Liver (tissue), 9 donors: Measurements from ENCODE around the gene PTCD1. TPM values are rescaled to one million over a fixed set of nuclear protein-coding genes. Genes with fewer than 3 reads are reported as not detected.

Experiments used
- DNase-seq: peaks from one replicate; pipeline ENCODE4 v3.0.0-alpha.2; 2017; ENCODE audit warnings: low spot score
- H3K27ac ChIP-seq, 2 donors: one replicate each; pipeline ENCODE4 v1.7.0; 2013; ENCODE audit warnings: inconsistent platforms in 2 of 2, low read length in 2 of 2, control low read depth in 1 of 2, low read depth in 1 of 2, mild to moderate bottlenecking in 1 of 2
- H3K27me3 ChIP-seq, 4 donors: one replicate each; pipeline versions ENCODE4 v1.6.1 to v1.7.0; 2013; ENCODE audit warnings: low read length in 3 of 4, inconsistent platforms in 1 of 4, mild to moderate bottlenecking in 1 of 4, moderate library complexity in 1 of 4; ENCODE audit not compliant: control insufficient read depth in 4 of 4, insufficient read depth in 4 of 4
- H3K36me3 ChIP-seq, 4 donors: one replicate each; pipeline versions ENCODE4 v1.6.1 to v1.7.0; 2013; ENCODE audit warnings: low read length in 3 of 4, mild to moderate bottlenecking in 3 of 4, low read depth in 1 of 4, moderate library complexity in 1 of 4; ENCODE audit not compliant: control insufficient read depth in 4 of 4, insufficient read depth in 3 of 4
- H3K4me1 ChIP-seq, 4 donors: one replicate each; pipeline versions ENCODE4 v1.6.1 to v1.7.0; 2013; ENCODE audit warnings: low read length in 3 of 4, mild to moderate bottlenecking in 3 of 4, moderate library complexity in 1 of 4; ENCODE audit not compliant: control insufficient read depth in 4 of 4, insufficient read depth in 4 of 4
- H3K4me3 ChIP-seq, 3 donors: one replicate each; pipeline versions ENCODE4 v1.6.1 to v1.7.0; 2013; ENCODE audit warnings: low read length in 3 of 3, control low read depth in 1 of 3, low read depth in 1 of 3, mild to moderate bottlenecking in 1 of 3
- H3K9ac ChIP-seq, 2 donors: one replicate each; pipeline ENCODE4 v1.7.0; 2013; ENCODE audit warnings: low read length in 2 of 2, mild to moderate bottlenecking in 2 of 2, moderate library complexity in 2 of 2, control low read depth in 1 of 2, low read depth in 1 of 2
- H3K9me3 ChIP-seq, 4 donors: one replicate each; pipeline versions ENCODE4 v1.6.1 to v1.7.0; 2013; ENCODE audit warnings: low read length in 3 of 4; ENCODE audit not compliant: control insufficient read depth in 4 of 4
- CTCF ChIP-seq: fragments of 150-350 bp; IDR thresholded peaks from 2 replicates; pipeline ENCODE4 v1.5.1; 2017; ENCODE audit warnings: improper control_type of control experiment, low read depth, low read length; ENCODE audit not compliant: missing input control
- FOXA1 ChIP-seq: IDR thresholded peaks from 2 replicates; pipeline ENCODE4 v1.6.1; 2016; ENCODE audit warnings: antibody characterized with exemption
- FOXA2 ChIP-seq: IDR thresholded peaks from 2 replicates; pipeline ENCODE4 v1.6.1; 2016; ENCODE audit warnings: antibody characterized with exemption
- GABPA ChIP-seq, 2 donors: IDR thresholded peaks in 1 of 2; conservative IDR thresholded peaks in 1 of 2; 2 replicates each; pipeline ENCODE4 v1.6.1; 2016; ENCODE audit warnings: antibody characterized with exemption in 2 of 2, mild to moderate bottlenecking in 1 of 2, moderate library complexity in 1 of 2
- HNF4A ChIP-seq, 2 donors: conservative IDR thresholded peaks; 2 replicates each; pipeline ENCODE4 v1.6.1; 2016; ENCODE audit warnings: antibody characterized with exemption in 2 of 2, mild to moderate bottlenecking in 2 of 2
- HNF4G ChIP-seq: IDR thresholded peaks from 2 replicates; pipeline ENCODE4 v1.6.1; 2016; ENCODE audit warnings: antibody characterized with exemption
- JUND ChIP-seq, 2 donors: IDR thresholded peaks; 2 replicates each; pipeline ENCODE4 v1.6.1; 2016; ENCODE audit warnings: antibody characterized with exemption in 2 of 2
- MAX ChIP-seq: IDR thresholded peaks from 2 replicates; pipeline ENCODE4 v1.6.1; 2016; ENCODE audit warnings: antibody characterized with exemption
- NR2F2 ChIP-seq: IDR thresholded peaks from 2 replicates; pipeline ENCODE4 v1.6.1; 2016; ENCODE audit warnings: antibody characterized with exemption
- RAD21 ChIP-seq, 2 donors: IDR thresholded peaks; 2 replicates each; pipeline ENCODE4 v1.6.1; 2016; ENCODE audit warnings: antibody characterized with exemption in 2 of 2, mild to moderate bottlenecking in 2 of 2
- REST ChIP-seq: IDR thresholded peaks from 2 replicates; pipeline ENCODE4 v1.6.1; 2016; ENCODE audit warnings: antibody characterized with exemption, mild to moderate bottlenecking
- RXRA ChIP-seq, 2 donors: IDR thresholded peaks; 2 replicates each; pipeline ENCODE4 v1.6.1; 2017 to 2018; ENCODE audit warnings: antibody characterized with exemption in 2 of 2, mild to moderate bottlenecking in 1 of 2
- TAF1 ChIP-seq: conservative IDR thresholded peaks from 2 replicates; pipeline ENCODE4 v1.6.1; 2016; ENCODE audit warnings: antibody characterized with exemption, mild to moderate bottlenecking
- ZBTB33 ChIP-seq: IDR thresholded peaks from 2 replicates; pipeline ENCODE4 v1.6.1; 2016; ENCODE audit warnings: antibody characterized with exemption
- WGBS: extraction: QIAGEN DNeasy Blood & Tissue Kit; methylation state at CpG from one replicate; pipeline ENCODE4 v1.1.7; 2013; 5-methylcytosine and 5-hydroxymethylcytosine counted together
- polyA plus RNA-seq, 2 donors: library from polyadenylated mRNA; stranded (reverse) in 1 of 2; unstranded in 1 of 2; fragments of 200-250 nt in 1 of 2; fragments of >200 nt in 1 of 2; fragmentation: Nextera tagmentation in 1 of 2; extraction: Ambion mirVana in 1 of 2; gene quantifications; one replicate each; pipeline versions ENCODE4 v1.2.1 to v1.2.3, GENCODE V29; 2013 to 2015
- total RNA-seq, 2 donors: library from RNA; depleted of rRNA; stranded (reverse); fragments of >200 nt; gene quantifications; one replicate each; pipeline ENCODE4 v1.2.3, GENCODE V29; 2014
- donor health status: healthy.
- donor health status: healthy.
- donor health status: healthy.
- donor health status: healthy.
- donor health status: healthy.

Gene PTCD1
- total and polyA plus RNA-seq, 4 donors = 3.1 to 4.3 (median 3.8) TPM

- TF ChIP-seq MAX = no peak
- TF ChIP-seq GABPA (IDR thresholded peaks at IDR 0.05 in 1 of 2, conservative IDR thresholded peaks at IDR 0.05 in 1 of 2) = no peak
- TF ChIP-seq ZBTB33 = no peak
- TF ChIP-seq HNF4G = no peak
- TF ChIP-seq NR2F2 = no peak
- no peak for TF ChIP-seq CTCF
- no peak for TF ChIP-seq FOXA2
- TF ChIP-seq RAD21 (IDR thresholded peaks at IDR 0.05) = no peak
- no peak for TF ChIP-seq FOXA1
- TF ChIP-seq TAF1 = no peak
- Histone ChIP-seq H3K36me3 (peaks cover 16 to 69% (median 31%) of the 10 kb centered on the region in 4 donors), H3K4me3 (no peak overlapping the region), H3K4me1 (peaks cover 0 to 16% (median 4%) of the 10 kb centered on the region in 4 donors), H3K27ac (no peak overlapping the region), H3K9me3 (no peaks in the 10 kb centered on the region), H3K9ac (no peak overlapping the region), H3K27me3 (no peaks in the 10 kb centered on the region)
- no peak for DNase-seq
- WGBS = 94% methylated on average over 11 of the region's 11 CpGs
Observed at GRCh38 chr7:99422186-99422585, 16.4 kb downstream of the PTCD1 start.

GRCh38 chr7:99420986-99421385, 17.6 kb downstream of the PTCD1 start:
- no peak for DNase-seq
- no peak overlapping the region for H3K27ac ChIP-seq
- no peak for TF ChIP-seq RAD21 (IDR thresholded peaks at IDR 0.05)
- TF ChIP-seq JUND (IDR thresholded peaks at IDR 0.05) = no peak
- no peak for TF ChIP-seq REST
- TF ChIP-seq FOXA2 = no peak
- TF ChIP-seq RXRA (IDR thresholded peaks at IDR 0.05) = no peak
- no peak for TF ChIP-seq HNF4A (conservative IDR thresholded peaks at IDR 0.05)
- no peak for TF ChIP-seq NR2F2
- no peak for TF ChIP-seq GABPA (IDR thresholded peaks at IDR 0.05 in 1 of 2, conservative IDR thresholded peaks at IDR 0.05 in 1 of 2)
- no peak for TF ChIP-seq ZBTB33
- TF ChIP-seq HNF4G = no peak
- TF ChIP-seq TAF1 = no peak
- no peak for TF ChIP-seq CTCF
- no peak overlapping the region for H3K4me3 ChIP-seq
- H3K36me3 ChIP-seq = peaks cover 16 to 71% (median 33%) of the 10 kb centered on the region in 4 donors
- H3K27me3 ChIP-seq = no peaks in the 10 kb centered on the region
- no peak overlapping the region for H3K9ac ChIP-seq
- 89% methylated on average over 7 of the region's 7 CpGs for WGBS
- H3K4me1 ChIP-seq = peaks cover 0 to 26% (median 8%) of the 10 kb centered on the region in 4 donors
- no peaks in the 10 kb centered on the region for H3K9me3 ChIP-seq
